HG02571 (cell line): ENCODE results near the gene MYO9B.
"Not testable (repeated sequence)": the region's sequence is repeated elsewhere in the genome, so short reads cannot be mapped to it uniquely, and the experiment has no call there.

Experiments used
- ATAC-seq: cut with Tn5 transposase; IDR thresholded peaks from one replicate; pipeline ENCODE4 v1.9.1; 2021; ENCODE audit warnings: mild to moderate bottlenecking, moderate library complexity; ENCODE audit not compliant: unreplicated experiment

Gene MYO9B

DNA sequence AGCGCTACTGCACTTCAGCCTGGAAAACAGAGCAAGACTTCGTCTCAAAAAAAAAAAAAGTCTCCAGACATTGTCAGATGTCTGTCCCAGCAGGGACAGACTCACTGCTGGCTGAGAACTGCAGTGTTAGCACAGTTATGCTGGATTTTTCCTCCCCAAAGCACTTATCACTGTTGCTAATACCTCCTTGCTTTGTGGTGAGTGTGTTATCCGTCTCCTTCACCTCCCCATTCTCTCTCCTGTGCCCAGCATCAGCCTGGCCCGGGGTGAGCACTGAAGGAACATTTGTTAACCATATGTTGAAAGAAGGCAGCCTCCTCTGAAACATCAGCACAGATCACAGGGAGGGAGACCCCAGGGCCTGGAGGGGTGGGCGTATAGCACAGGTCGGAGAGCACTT lies 11.3 kb downstream of the MYO9B start:
- ATAC-seq, result no peak

- ATAC-seq, result no peak
Observed at GRCh38 chr19:17088552-17088951, 13.0 kb downstream of the MYO9B start.

DNA sequence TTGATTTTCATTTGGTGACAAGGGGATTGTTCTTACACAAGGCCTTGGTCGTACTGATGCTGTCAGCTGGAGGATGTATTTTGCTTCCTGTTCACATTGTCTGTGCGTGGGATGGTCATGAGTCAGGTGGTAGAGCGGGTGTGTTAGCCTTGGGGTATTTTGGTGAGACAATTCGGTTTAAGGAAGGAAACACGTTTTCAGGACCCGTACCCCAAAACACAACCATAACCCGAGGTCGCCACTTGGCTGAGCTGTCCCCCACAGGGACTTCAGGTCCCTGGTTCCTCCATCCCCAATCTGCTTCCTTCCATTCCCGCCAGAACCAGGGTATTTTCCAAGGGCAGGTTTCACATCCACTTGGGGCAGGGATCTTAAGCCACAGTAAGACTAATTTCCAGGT lies 15.0 kb downstream of the MYO9B start:
- ATAC-seq, result no peak

GRCh38 chr19:17091758-17092333 lies 16.3 kb downstream of the MYO9B start:
- no peak for ATAC-seq

GRCh38 chr19:17092696-17093095 lies 17.1 kb downstream of the MYO9B start:
- ATAC-seq, result no peak

DNA sequence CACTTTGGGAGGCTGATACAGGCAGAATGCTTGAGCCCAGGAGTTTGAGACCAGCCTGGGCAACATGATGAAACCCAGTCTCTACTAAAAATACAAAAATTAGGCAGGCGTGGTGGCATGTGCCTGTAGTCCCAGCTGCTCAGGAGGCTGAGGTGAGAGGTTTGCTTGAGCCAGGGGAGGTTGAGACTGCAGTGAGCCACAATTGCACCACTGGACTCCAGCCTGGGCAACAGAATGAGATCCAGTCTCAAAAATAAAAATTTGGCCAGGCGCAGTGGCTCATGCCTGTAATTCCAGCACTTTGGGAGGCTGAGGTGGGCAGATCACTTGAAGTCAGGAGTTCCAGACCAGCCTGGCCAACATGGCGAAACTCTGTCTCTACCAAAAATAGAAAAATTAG lies 19.1 kb downstream of the MYO9B start:
- ATAC-seq, result not testable (repeated sequence)

DNA sequence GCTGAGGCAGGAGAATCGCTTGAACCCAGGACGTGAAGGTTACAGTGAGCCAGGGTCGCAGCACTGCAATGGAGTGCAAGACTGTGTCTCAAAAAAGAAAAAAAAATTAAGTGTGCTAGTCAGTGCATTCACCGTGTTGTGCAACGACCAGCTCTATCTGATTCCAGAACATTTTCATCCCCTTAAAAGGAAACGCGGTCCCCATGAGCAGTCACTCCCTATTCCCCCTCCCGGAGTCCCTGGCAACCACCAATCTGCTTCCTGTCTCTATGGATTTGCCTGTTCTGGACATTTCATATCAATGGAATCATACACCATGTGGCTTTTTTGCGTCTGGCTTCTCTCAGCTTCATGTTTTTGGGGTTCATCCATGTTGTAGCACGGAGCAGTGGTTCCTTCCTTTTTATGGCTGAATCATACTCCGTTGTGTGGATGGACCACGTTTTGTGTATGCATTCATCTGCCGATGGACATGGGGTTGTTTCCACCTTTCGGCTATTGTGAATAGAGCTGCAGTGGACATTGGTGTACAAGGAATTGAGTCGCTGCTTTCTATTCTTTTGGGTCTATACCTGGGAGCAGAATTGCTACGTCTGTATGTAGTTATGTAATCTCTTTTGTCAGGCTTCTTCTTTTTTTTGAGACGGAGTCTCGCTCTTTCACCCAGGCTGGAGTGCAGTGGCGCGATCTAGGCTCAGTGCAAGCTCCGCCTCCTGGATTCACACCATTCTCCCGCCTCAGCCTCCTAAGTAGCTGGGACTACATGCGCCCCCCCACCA lies 19.8 kb downstream of the MYO9B start:
- no peak for ATAC-seq

GRCh38 chr19:17097593-17098126 lies 22.1 kb downstream of the MYO9B start:
- no peak for ATAC-seq

GRCh38 chr19:17098326-17098725 lies 22.7 kb downstream of the MYO9B start:
- no peak for ATAC-seq

GRCh38 chr19:17101686-17102628 lies 26.4 kb downstream of the MYO9B start:
- ATAC-seq, result no peak

DNA sequence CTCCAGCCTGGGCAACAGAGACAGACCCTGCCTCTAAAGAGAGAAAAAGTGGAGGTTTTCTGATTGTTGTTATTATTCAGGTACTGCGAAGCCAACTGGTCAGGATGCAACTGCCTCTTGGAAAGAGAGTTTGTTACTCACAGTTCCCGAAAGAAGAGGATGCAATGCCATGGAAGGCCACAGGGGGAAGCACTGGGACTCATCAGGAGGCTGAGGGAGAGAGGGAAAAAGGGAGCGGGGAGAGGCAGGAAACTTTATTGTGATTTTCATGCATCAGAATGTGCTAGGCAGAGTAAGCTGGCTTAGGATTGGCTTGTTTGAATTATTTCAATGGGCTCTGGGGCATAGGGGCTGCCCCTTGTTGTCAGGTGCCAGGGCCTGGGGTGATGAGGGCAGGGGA lies 27.6 kb downstream of the MYO9B start:
- no peak for ATAC-seq

GRCh38 chr19:17104679-17105078 lies 29.1 kb downstream of the MYO9B start:
- ATAC-seq, result no peak

- ATAC-seq, result no peak
Observed at GRCh38 chr19:17105556-17105955, 30.0 kb downstream of the MYO9B start.

DNA sequence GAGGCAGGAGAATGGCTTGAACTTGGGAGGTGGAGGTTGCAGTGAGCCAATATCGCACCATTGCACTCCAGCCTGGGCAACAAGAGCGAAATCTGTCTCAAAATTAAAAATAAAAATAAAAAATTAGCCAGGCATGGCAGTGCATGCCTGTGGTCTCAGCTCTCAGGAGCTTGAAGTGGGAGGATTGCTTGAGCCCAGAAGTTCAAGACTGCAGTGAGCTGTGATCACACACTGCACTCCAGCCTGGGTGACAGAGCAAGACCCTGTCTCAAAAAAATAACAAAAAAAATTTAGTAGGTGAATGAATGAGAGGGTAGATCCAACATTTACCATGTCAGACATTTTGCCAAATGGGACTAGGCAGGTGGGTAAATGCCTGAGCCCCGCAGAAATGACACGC lies 31.4 kb downstream of the MYO9B start:
- ATAC-seq, result not testable (repeated sequence)

- no peak for ATAC-seq
Observed at GRCh38 chr19:17107546-17108452, 32.2 kb downstream of the MYO9B start.

GRCh38 chr19:17108453-17108784 lies 32.8 kb downstream of the MYO9B start:
- ATAC-seq, result no peak

DNA sequence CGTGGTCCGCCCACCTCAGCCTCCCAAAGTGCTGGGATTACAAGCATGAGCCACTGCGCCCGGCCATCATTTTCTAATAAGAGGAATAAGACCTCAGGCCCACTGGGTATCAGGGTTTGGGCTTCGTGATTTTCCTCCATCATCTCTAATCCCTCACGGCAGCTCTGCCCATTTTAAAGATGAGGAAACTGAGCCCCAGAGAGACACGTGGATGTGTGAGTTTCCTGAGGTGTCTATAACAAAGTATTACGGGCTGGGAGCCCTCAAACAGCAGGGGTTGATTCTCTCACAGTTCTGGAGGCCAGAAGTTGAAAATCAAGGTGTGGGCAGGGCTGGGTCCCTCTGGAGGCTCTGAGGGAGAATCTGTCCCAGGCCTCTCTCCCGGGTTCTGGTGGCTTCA lies 33.7 kb downstream of the MYO9B start:
- ATAC-seq, result no peak

- ATAC-seq, result peak; percentile 44
Observed at GRCh38 chr19:17109962-17110598, 34.5 kb downstream of the MYO9B start.

DNA sequence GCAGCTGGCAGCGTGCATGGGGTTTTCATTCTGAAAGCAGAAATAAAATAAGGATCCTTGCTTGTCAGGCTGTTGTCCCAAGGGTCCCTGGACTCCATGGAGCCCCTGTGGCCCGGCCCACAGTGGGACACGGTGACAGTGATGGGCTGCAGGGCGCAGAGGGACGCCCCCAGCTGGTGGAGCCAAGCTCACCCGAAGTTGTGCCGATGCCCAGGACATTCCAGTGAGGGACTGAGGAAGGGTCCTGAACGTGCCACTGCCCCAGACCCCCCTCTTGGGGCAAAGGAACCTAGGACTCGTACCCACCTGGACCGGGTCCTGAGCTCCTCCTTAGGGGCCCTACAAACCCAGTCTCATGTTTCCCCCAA lies 35.0 kb downstream of the MYO9B start:
- no peak for ATAC-seq

GRCh38 chr19:17111766-17112165 lies 36.2 kb downstream of the MYO9B start:
- no peak for ATAC-seq
